Left hindlimb (tissue), 1 donor: ENCODE measurements around the gene PCDHGA10.
A peak's percentile ranks its signal among the peaks of the same experiment; 100 is the strongest.
"Not testable (repeated sequence)": the region's sequence is repeated elsewhere in the genome, so short reads cannot be mapped to it uniquely, and the experiment has no call there.

Experiments used
- DNase-seq: peaks from one replicate; pipeline ENCODE4 v3.0.0-alpha.2; 2018

The PCDHGA10 gene

GRCh38 chr5:141393267-141393666, 19.5 kb upstream of the PCDHGA10 start:
- DNase-seq, result no peak

GRCh38 chr5:141394401-141395187, 18.2 kb upstream of the PCDHGA10 start:
- not testable (repeated sequence) for DNase-seq

DNA sequence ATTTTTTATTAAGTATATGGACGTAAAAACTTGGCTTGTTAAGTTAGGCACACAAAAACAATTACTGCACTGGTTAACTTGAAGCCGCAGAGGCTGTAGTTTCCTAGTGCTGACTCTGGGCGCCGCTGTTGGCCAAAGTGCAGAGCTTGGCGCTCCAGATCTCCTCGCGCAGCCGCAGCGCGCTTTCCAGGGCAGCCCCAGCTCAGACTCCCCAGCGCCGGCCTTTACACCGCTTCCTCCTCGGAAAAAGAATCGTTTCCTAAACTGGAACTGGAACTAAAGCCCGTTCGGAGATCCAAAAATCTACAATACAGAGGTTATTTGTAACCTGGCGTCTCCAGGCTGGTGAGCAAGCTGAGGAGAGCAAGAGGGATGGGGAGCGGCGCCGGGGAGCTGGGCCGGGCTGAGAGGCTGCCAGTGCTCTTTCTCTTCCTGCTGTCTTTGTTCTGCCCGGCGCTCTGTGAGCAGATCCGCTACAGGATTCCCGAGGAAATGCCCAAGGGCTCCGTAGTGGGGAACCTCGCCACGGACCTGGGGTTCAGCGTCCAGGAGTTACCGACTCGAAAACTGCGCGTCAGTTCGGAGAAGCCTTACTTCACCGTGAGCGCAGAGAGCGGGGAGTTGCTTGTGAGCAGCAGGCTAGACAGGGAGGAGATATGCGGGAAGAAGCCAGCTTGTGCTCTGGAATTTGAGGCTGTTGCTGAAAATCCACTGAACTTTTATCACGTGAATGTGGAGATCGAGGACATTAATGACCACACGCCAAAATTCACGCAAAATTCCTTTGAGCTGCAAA, 14.8 kb upstream of the PCDHGA10 start, which contains the start of gene PCDHGB5:
Gene PCDHGB5 (plus strand): TSS at position 192 of the 796 bp plus-strand sequence. CDS start 181 bp downstream, at position 373.
- DNase-seq, result not testable (repeated sequence)

GRCh38 chr5:141398608-141399007, 14.2 kb upstream of the PCDHGA10 start:
- DNase-seq, result no peak

- DNase-seq, result no peak
These were observed 13.1 kb upstream of the PCDHGA10 start for GRCh38 chr5:141399555-141400258.

DNA sequence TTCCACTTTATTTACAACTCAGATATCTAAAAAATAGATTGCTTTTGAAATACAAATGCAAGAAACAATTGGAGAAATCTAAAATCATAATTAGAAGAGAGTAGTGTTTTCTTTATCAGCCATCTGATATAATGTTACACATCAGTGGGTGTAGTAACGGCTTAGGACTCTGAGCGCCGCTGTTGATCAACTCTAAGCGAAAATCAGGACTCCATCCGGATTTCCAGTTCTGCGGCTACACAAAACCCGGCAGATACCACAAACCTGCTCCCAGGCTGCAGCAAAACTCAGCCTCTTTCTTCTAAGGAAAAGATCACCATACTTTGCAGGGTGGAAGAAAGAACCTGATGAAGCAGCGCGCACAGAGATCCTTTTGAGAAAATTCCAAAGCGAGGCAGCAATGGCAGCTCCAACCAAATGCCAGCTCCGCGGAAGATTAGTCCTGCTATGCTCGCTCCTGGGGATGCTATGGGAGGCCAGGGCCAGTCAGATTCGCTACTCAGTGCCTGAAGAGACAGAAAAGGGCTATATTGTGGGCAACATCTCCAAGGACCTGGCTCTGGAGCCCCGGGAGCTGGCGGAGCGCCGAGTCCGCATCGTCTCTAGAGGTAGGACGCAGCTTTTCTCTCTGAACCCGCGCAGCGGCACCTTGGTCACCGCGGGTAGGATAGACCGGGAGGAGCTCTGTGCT, 10.1 kb upstream of the PCDHGA10 start, which contains the start of gene PCDHGA9:
Gene PCDHGA9 (plus strand): TSS at position 226 of the 691 bp plus-strand sequence. CDS start 175 bp downstream, at position 401.
- peak; percentile 25 for DNase-seq

- DNase-seq, result no peak
These were observed 9.4 kb upstream of the PCDHGA10 start for GRCh38 chr5:141403387-141403786.

DNA sequence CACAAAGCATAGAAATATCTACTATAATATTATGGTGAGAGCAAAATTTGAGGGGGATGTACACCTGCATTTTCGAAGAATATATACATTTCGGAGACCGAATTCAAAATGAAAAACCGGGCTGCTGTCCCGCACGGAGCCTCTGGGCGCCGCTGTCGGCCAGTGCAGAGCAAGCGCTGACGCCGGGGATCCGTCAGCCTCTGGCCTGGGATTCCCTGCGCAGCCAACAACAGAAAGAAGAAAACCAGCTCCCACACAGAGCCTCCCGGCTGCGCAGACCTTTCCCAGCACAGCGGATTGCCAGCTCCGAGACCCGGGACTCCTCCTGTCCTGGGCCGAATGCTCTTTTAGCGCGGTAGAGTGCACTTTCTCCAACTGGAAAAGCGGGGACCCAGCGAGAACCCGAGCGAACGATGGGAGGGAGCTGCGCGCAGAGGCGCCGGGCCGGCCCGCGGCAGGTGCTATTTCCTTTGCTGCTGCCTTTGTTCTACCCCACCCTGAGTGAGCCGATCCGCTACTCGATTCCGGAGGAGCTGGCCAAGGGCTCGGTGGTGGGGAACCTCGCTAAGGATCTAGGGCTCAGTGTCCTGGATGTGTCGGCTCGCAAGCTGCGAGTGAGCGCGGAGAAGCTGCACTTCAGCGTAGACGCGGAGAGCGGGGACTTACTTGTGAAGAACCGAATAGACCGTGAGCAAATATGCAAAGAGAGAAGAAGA, 4.8 kb upstream of the PCDHGA10 start, which contains the start of gene PCDHGB6:
Gene PCDHGB6 (plus strand): TSS at position 232 of the 716 bp plus-strand sequence. CDS start 182 bp downstream, at position 414.
- not testable (repeated sequence) for DNase-seq

- DNase-seq, result no peak
These were observed 3.0 kb upstream of the PCDHGA10 start for GRCh38 chr5:141409598-141410306.

DNA sequence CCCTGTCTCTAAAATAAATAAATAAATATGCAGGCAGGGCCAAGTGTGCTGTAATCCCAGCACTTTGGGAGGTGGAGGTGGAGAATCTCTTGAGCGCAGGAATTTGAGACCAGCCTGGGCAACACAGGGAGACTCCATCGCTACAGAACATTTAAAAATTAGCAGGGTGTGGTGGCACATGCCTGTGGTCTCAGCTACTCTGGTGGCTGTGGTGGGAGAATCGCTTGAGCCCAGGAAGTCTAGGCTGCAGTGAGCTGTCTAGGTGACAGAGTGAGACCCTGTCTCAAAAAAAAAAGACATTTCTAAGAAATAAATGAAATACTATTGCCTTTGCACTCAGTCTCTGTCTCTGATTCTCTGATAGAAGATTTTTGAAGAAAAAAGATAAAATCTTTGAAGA, 1.2 kb upstream of the PCDHGA10 start:
- no peak for DNase-seq

- DNase-seq, result no peak
These were observed 818 bp downstream of the PCDHGA10 start for GRCh38 chr5:141413540-141414069.

DNA sequence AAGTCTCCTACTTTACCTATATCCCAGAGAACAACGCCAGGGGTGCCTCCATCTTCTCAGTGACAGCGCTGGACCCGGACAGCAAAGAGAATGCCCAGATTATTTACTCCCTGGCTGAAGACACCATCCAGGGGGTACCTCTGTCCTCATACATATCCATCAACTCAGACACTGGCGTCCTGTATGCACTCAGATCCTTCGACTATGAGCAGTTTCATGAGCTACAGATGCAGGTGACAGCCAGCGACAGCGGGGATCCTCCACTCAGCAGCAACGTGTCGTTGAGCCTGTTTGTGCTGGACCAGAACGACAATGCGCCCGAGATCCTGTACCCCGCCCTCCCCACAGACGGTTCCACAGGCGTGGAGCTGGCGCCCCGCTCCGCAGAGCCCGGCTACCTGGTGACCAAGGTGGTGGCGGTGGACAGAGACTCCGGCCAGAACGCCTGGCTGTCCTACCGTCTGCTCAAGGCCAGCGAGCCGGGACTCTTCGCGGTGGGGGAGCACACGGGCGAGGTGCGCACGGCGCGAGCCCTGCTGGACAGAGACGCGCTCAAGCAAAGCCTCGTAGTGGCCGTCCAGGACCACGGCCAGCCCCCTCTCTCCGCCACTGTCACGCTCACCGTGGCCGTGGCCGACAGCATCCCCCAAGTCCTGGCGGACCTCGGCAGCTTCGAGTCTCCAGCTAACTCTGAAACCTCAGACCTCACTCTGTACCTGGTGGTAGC, 1.9 kb downstream of the PCDHGA10 start:
- DNase-seq, result not testable (repeated sequence)

- not testable (repeated sequence) for DNase-seq
These were observed 2.5 kb downstream of the PCDHGA10 start for GRCh38 chr5:141415275-141415618.

DNA sequence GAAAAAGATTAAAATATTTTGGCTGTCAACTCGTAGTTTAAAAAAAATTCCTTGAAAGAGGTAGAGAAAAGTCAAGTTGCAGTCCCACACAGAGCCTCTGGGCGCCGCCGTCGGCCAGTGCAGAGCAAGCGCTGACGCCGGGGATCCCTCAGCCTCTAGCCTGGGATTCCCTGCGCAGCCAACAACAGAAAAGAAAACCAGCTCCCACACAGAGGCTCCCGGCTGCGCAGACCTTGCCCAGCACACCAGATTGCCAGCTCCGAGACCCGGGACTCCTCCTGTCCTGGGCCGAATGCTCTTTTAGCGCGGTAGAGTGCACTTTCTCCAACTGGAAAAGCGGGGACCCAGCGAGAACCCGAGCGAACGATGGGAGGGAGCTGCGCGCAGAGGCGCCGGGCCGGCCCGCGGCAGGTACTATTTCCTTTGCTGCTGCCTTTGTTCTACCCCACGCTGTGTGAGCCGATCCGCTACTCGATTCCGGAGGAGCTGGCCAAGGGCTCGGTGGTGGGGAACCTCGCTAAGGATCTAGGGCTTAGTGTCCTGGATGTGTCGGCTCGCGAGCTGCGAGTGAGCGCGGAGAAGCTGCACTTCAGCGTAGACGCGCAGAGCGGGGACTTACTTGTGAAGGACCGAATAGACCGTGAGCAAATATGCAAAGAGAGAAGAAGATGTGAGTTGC, 4.8 kb downstream of the PCDHGA10 start, which contains the start of gene PCDHGB7:
Gene PCDHGB7 (plus strand): TSS at position 184 of the 679 bp plus-strand sequence. CDS start 183 bp downstream, at position 367.
- DNase-seq, result peak; percentile 66

DNA sequence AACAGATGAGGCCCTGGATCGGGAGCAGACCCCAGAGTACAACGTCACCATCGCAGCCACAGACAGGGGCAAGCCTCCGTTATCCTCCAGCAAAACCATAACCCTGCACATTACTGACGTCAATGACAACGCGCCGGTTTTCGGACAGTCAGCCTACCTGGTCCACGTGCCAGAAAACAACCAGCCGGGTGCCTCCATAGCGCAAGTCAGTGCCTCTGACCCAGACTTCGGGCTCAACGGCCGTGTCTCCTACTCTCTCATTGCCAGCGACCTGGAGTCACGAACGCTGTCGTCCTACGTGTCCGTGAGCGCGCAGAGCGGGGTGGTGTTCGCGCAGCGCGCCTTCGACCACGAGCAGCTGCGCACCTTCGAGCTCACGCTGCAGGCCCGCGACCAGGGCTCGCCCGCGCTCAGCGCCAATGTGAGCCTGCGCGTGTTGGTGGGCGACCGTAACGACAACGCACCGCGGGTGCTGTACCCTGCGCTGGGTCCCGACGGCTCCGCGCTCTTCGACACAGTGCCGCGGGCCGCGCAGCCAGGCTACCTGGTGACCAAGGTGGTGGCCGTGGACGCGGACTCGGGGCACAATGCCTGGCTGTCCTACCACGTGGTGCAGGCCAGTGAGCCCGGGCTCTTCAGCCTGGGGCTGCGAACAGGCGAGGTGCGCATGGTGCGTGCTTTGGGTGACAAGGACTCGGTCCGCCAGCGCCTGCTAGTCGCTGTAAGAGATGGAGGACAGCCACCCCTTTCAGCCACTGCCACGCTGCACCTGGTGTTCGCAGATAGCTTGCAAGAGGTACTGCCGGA, 6.5 kb downstream of the PCDHGA10 start:
- DNase-seq, result no peak

- no peak for DNase-seq
These were observed 8.2 kb downstream of the PCDHGA10 start, which contains the start of gene PCDHGA11 for GRCh38 chr5:141420855-141421488. TSS of gene PCDHGA11 (plus strand) at chr5:141421051. CDS start at chr5:141421228, 177 bp downstream.

DNA sequence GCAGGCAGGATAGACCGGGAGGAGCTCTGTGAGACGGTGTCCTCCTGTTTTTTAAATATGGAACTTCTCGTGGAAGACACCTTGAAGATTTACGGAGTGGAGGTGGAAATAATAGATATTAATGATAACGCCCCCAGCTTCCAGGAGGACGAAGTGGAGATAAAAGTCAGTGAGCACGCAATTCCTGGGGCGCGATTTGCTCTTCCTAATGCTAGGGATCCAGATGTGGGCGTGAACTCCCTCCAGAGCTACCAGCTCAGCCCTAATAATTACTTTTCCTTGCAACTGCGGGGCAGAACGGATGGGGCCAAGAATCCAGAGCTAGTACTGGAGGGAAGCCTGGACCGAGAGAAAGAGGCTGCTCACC, 8.7 kb downstream of the PCDHGA10 start:
- no peak for DNase-seq
